HG03045 (cell line): Measurements from ENCODE around the gene ZBTB38.

Experiments
- ATAC-seq: cut with Tn5 transposase; IDR thresholded peaks from one replicate; pipeline ENCODE4 v1.9.1; 2021; ENCODE audit warnings: mild to moderate bottlenecking, moderate library complexity; ENCODE audit not compliant: unreplicated experiment

Gene ZBTB38

GRCh38 chr3:141386611-141387111, 18.4 kb downstream of the ZBTB38 start:
- ATAC-seq, result peak; percentile 37

GRCh38 chr3:141387516-141387915, 19.2 kb downstream of the ZBTB38 start:
- ATAC-seq, result no peak

- no peak for ATAC-seq
These were observed 20.1 kb downstream of the ZBTB38 start for GRCh38 chr3:141388395-141388794.

- ATAC-seq, result no peak
These were observed 20.7 kb downstream of the ZBTB38 start for GRCh38 chr3:141388823-141389621.

GRCh38 chr3:141389703-141390102, 21.4 kb downstream of the ZBTB38 start:
- no peak for ATAC-seq

GRCh38 chr3:141390747-141391146, 22.4 kb downstream of the ZBTB38 start:
- ATAC-seq, result no peak

GRCh38 chr3:141391298-141391990, 23.1 kb downstream of the ZBTB38 start:
- no peak for ATAC-seq

GRCh38 chr3:141391991-141392316, 23.6 kb downstream of the ZBTB38 start:
- no peak for ATAC-seq

GRCh38 chr3:141392416-141392815, 24.1 kb downstream of the ZBTB38 start:
- ATAC-seq, result no peak

GRCh38 chr3:141392897-141393734, 24.8 kb downstream of the ZBTB38 start:
- ATAC-seq, result no peak

- ATAC-seq, result no peak
These were observed 25.4 kb downstream of the ZBTB38 start for GRCh38 chr3:141393735-141394076.

- ATAC-seq, result no peak
These were observed 26.3 kb downstream of the ZBTB38 start for GRCh38 chr3:141394560-141394959.

GRCh38 chr3:141395005-141395589, 26.8 kb downstream of the ZBTB38 start:
- ATAC-seq, result no peak

GRCh38 chr3:141397996-141398395, 29.7 kb downstream of the ZBTB38 start:
- ATAC-seq, result no peak

- no peak for ATAC-seq
These were observed 30.9 kb downstream of the ZBTB38 start for GRCh38 chr3:141399200-141399599.

GRCh38 chr3:141400073-141400971, 32.0 kb downstream of the ZBTB38 start:
- ATAC-seq, result no peak

GRCh38 chr3:141401095-141401494, 32.8 kb downstream of the ZBTB38 start:
- no peak for ATAC-seq

GRCh38 chr3:141401573-141402475, 33.5 kb downstream of the ZBTB38 start:
- ATAC-seq, result peak; percentile 67
